SIG-M5 (cell line): ENCODE data around the gene FBXL17.
A peak's percentile ranks its signal among the peaks of the same experiment; 100 is the strongest.

ENCODE experiments used
- DNase-seq: peaks from one replicate; lab custom pipeline; 2025; lab: John Stamatoyannopoulos, UW

Gene FBXL17

GRCh38 chr5:107900721-107901120, 481.2 kb downstream of the FBXL17 start:
- no peak for DNase-seq

- DNase-seq: no peak
These were observed 487.5 kb downstream of the FBXL17 start for GRCh38 chr5:107894361-107894760.

GRCh38 chr5:107893642-107894041, 488.3 kb downstream of the FBXL17 start:
- peak; percentile 12 for DNase-seq

- DNase-seq: no peak
These were observed 492.5 kb downstream of the FBXL17 start for GRCh38 chr5:107889387-107889786.

GRCh38 chr5:107888541-107888940, 493.4 kb downstream of the FBXL17 start:
- no peak for DNase-seq

GRCh38 chr5:107887166-107887943, 494.5 kb downstream of the FBXL17 start:
- DNase-seq: no peak

GRCh38 chr5:107885601-107886000, 496.3 kb downstream of the FBXL17 start:
- no peak for DNase-seq

GRCh38 chr5:107884871-107885270, 497.0 kb downstream of the FBXL17 start:
- no peak for DNase-seq

- DNase-seq: no peak
These were observed 503.2 kb downstream of the FBXL17 start for GRCh38 chr5:107878661-107879060.

- DNase-seq: no peak
These were observed 505.0 kb downstream of the FBXL17 start for GRCh38 chr5:107876906-107877305.

- no peak for DNase-seq
These were observed 505.6 kb downstream of the FBXL17 start for GRCh38 chr5:107876261-107876660.

GRCh38 chr5:107875833-107876232, 506.1 kb downstream of the FBXL17 start:
- no peak for DNase-seq

GRCh38 chr5:107874795-107875194, 507.1 kb downstream of the FBXL17 start:
- no peak for DNase-seq

GRCh38 chr5:107873877-107874276, 508.0 kb downstream of the FBXL17 start:
- no peak for DNase-seq

- no peak for DNase-seq
These were observed 510.9 kb downstream of the FBXL17 start for GRCh38 chr5:107871023-107871422.

GRCh38 chr5:107869438-107870115, 512.3 kb downstream of the FBXL17 start:
- no peak for DNase-seq

GRCh38 chr5:107868650-107869409, 513.1 kb downstream of the FBXL17 start:
- DNase-seq: no peak

GRCh38 chr5:107867266-107867665, 514.6 kb downstream of the FBXL17 start:
- DNase-seq: no peak

- DNase-seq: no peak
These were observed 517.1 kb downstream of the FBXL17 start for GRCh38 chr5:107864793-107865192.

GRCh38 chr5:107863125-107863524, 518.8 kb downstream of the FBXL17 start:
- no peak for DNase-seq

- no peak for DNase-seq
These were observed 520.3 kb downstream of the FBXL17 start for GRCh38 chr5:107861565-107861964.

GRCh38 chr5:107860044-107860443, 521.9 kb downstream of the FBXL17 start:
- DNase-seq: no peak

- no peak for DNase-seq
These were observed 523.1 kb downstream of the FBXL17 start for GRCh38 chr5:107858788-107859187.
